ENCODE data around the gene KRT85. TPM values are rescaled to one million over a fixed set of nuclear protein-coding genes. Genes with fewer than 3 reads are reported as not detected.

KRT85 gene
- total and polyA plus RNA-seq, 12 donors = not detected

DNA sequence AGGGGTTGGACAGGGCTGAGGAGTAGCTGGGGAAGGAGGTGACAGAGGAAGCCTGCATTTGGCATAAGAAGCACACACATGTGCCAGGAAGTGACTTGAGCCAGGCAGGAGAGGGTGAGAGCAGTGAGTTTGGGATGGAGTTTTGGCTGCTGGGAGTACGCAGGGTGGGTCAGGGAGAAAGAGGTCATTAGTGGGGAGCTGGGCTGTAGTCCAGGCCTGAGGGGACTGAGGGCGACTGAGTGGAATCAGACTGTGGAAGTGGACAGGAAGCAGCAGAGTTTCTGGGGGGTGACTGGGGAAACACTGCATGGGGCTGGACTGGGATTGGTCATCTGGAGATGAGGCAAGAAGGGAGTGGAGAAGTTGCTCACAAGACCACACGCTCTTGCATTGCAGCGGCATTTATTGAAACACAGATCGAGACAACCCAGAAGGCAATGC, 7.6 kb downstream of the KRT85 start:
- WGBS, 4 donors = 65 to 75% (median 72%) methylated on average over 5 of the region's 5 CpGs
- Histone ChIP-seq H3K36me3 (replicated peaks in 1 of 2) (no peaks in the 10 kb centered on the region), H3K9me3 (replicated peaks in 1 of 3) (no peaks in the 10 kb centered on the region), H3K4me3 (no peak overlapping the region), H3K4me1 (replicated peaks in 1 of 2) (no peaks in the 10 kb centered on the region), H3K27me3 (no peaks in the 10 kb centered on the region), H3K27ac (no peak overlapping the region)
- intact Hi-C loops (cut with DNase I) = no loop called here
- DNase-seq = no peak
- TF ChIP-seq, protein P1, sequence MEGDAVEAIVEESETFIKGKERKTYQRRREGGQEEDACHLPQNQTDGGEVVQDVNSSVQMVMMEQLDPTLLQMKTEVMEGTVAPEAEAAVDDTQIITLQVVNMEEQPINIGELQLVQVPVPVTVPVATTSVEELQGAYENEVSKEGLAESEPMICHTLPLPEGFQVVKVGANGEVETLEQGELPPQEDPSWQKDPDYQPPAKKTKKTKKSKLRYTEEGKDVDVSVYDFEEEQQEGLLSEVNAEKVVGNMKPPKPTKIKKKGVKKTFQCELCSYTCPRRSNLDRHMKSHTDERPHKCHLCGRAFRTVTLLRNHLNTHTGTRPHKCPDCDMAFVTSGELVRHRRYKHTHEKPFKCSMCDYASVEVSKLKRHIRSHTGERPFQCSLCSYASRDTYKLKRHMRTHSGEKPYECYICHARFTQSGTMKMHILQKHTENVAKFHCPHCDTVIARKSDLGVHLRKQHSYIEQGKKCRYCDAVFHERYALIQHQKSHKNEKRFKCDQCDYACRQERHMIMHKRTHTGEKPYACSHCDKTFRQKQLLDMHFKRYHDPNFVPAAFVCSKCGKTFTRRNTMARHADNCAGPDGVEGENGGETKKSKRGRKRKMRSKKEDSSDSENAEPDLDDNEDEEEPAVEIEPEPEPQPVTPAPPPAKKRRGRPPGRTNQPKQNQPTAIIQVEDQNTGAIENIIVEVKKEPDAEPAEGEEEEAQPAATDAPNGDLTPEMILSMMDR (IDR thresholded peaks at IDR 0.05) = no peak
- TF ChIP-seq POLR2A (IDR thresholded peaks at IDR 0.05) = no peak

DNA sequence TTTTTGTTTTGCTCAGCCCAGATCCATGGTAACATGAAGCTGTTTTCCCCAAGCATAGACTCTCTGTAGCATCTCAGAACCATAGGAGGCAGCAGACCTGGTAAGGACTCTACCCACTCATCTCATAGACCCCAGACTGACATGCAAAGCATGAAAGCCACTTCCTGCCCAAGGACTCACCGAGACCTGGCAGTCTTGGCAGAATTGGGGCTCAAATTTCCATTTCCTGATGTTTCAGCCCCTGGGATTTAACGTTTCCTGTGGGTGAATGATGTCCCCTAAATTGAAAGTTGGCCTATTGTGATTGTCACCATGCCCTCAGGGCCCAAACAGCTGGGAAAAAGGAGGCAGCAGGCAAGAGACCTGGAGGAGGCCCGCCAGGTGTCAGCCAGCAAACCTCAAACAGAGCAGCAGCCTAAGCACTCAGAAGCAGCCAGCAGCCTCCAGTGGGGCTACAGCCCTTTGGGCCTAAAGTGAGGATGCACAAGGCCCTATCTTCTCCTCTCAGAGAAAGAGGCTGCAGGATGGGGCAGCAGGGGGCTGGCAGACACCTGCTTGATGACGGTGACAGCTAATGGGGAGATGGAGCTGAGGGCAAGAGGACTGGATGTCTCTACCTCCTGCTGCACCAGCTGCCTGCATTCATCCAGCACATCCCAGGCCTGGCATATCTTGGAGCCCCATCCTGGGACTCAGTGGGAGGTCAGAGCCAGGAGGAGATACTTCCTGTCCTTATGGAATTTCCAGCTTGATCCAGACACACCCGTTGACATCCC, 8.5 kb downstream of the KRT85 start:
- Histone ChIP-seq H3K36me3 (replicated peaks in 1 of 2) (no peaks in the 10 kb centered on the region), H3K27me3 (no peaks in the 10 kb centered on the region), H3K4me1 (replicated peaks in 1 of 2) (no peaks in the 10 kb centered on the region), H3K27ac (no peak overlapping the region), H3K9me3 (replicated peaks in 1 of 3) (no peaks in the 10 kb centered on the region), H3K4me3 (no peak overlapping the region)
- DNase-seq = peak in 1 of 7 donors; percentile 1
- TF ChIP-seq, protein P1 (IDR thresholded peaks at IDR 0.05) = no peak
- no peak for TF ChIP-seq POLR2A (IDR thresholded peaks at IDR 0.05)
- WGBS, 4 donors = 66 to 83% (median 79%) methylated on average over 4 to 5 of the region's 5 CpGs
- intact Hi-C loops (cut with DNase I) = no loop called here

DNA sequence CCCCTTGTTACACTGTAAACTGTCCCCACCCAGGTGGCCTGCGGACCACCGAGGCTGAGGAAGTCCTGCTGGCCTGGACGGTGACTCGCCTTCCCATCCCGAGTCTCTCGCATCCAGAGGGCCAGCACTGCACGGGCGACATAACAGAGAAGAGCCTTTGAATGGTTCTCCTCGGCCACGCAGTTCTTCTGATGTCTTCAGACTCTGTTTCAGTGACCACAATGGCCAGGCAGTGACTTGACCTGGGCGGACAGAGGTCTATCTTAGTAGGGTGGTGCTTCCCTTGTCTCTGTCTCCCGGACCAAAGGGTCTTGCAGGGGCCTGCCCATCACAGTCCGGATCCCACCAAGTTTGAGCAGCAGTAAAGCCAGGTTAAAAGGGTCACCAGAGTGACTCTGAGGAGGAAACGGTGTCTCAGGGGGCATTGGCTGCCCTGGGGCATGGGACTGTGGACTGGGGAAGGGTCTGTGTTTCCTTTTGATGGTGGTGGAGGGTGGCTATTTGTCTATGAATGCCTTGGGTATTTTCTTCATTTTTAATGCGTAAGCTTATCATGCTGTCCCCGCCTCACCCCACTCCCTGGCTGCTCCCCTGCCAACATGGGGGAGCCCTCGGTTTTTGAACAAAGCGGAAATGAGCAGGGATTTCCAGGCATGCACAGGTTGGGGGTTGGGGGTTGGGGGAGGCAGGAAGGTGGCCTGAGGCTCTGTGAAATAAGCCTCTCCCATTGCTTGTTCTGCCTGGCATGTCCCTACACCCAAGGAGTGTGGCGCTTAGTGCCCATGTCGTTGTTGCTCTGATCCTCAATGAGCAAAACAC, 10.3 kb downstream of the KRT85 start:
- intact Hi-C loops (cut with DNase I) = no loop called here

More for the DNA sequence above, 10.3 kb downstream of the KRT85 start:
- H3K9me3 ChIP-seq (replicated peaks in 1 of 3) = no peaks in the 10 kb centered on the region
- no peaks in the 10 kb centered on the region for H3K36me3 ChIP-seq (replicated peaks in 1 of 2)
- 84 to 87% (median 86%) methylated on average over 19 to 20 of the region's 20 CpGs for WGBS, 4 donors
- no peak overlapping the region for H3K4me3 ChIP-seq
- peaks cover 7% of the 10 kb centered on the region for H3K27me3 ChIP-seq
- no peak for DNase-seq
- no peak for TF ChIP-seq POLR2A (IDR thresholded peaks at IDR 0.05)
- TF ChIP-seq, protein P1 (IDR thresholded peaks at IDR 0.05) = no peak
- H3K27ac ChIP-seq = no peak overlapping the region
- no peaks in the 10 kb centered on the region for H3K4me1 ChIP-seq (replicated peaks in 1 of 2)

All from adrenal gland (tissue), 12 donors.